ENCODE measurements around the gene TBC1D22A. TPM values are rescaled to one million over a fixed set of nuclear protein-coding genes. Genes with fewer than 3 reads are reported as not detected.

Gene TBC1D22A
- total and polyA plus RNA-seq, 2 experiments from 2014 or later: 9.6 to 13.3 TPM

DNA sequence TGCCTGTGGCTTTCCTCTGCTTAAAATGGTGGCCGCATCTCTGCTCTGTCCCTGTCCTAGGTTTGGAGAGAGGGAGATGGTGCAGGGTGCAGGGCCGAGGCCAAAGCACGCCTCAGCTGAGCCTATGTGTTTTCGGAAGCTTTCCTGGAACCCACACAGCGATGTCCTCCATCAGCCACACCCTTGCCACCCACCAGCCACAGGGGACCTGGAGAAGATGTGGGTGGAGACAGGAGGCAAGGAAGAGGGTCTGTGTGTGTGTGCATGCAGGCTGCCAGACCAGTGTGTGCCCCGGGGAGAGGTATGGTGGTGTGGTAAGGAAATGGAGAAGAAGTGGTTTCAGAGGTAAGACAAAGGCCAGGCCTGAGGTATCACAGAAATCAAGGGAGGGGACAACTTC lies 155.7 kb downstream of the TBC1D22A start (continued):
- TF ChIP-seq EZH2 (IDR thresholded peaks at IDR 0.05; ENCODE audit: low read depth, unreplicated experiment) (no peak), POLR2AphosphoS5 (IDR thresholded peaks at IDR 0.05; ENCODE audit: low read depth) (no peak), STAT1 (IDR thresholded peaks at IDR 0.05; ENCODE audit: unreplicated experiment) (no peak), ZNF331 (CRISPR knock-in tag; IDR thresholded peaks at IDR 0.05; ENCODE audit: low read depth) (no peak)
- TF ChIP-seq, protein P1, sequence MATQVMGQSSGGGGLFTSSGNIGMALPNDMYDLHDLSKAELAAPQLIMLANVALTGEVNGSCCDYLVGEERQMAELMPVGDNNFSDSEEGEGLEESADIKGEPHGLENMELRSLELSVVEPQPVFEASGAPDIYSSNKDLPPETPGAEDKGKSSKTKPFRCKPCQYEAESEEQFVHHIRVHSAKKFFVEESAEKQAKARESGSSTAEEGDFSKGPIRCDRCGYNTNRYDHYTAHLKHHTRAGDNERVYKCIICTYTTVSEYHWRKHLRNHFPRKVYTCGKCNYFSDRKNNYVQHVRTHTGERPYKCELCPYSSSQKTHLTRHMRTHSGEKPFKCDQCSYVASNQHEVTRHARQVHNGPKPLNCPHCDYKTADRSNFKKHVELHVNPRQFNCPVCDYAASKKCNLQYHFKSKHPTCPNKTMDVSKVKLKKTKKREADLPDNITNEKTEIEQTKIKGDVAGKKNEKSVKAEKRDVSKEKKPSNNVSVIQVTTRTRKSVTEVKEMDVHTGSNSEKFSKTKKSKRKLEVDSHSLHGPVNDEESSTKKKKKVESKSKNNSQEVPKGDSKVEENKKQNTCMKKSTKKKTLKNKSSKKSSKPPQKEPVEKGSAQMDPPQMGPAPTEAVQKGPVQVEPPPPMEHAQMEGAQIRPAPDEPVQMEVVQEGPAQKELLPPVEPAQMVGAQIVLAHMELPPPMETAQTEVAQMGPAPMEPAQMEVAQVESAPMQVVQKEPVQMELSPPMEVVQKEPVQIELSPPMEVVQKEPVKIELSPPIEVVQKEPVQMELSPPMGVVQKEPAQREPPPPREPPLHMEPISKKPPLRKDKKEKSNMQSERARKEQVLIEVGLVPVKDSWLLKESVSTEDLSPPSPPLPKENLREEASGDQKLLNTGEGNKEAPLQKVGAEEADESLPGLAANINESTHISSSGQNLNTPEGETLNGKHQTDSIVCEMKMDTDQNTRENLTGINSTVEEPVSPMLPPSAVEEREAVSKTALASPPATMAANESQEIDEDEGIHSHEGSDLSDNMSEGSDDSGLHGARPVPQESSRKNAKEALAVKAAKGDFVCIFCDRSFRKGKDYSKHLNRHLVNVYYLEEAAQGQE (IDR thresholded peaks at IDR 0.05; ENCODE audit: unreplicated experiment): no peak
- TF ChIP-seq, protein P2, sequence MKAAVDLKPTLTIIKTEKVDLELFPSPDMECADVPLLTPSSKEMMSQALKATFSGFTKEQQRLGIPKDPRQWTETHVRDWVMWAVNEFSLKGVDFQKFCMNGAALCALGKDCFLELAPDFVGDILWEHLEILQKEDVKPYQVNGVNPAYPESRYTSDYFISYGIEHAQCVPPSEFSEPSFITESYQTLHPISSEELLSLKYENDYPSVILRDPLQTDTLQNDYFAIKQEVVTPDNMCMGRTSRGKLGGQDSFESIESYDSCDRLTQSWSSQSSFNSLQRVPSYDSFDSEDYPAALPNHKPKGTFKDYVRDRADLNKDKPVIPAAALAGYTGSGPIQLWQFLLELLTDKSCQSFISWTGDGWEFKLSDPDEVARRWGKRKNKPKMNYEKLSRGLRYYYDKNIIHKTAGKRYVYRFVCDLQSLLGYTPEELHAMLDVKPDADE (IDR thresholded peaks at IDR 0.05): no peak

DNA sequence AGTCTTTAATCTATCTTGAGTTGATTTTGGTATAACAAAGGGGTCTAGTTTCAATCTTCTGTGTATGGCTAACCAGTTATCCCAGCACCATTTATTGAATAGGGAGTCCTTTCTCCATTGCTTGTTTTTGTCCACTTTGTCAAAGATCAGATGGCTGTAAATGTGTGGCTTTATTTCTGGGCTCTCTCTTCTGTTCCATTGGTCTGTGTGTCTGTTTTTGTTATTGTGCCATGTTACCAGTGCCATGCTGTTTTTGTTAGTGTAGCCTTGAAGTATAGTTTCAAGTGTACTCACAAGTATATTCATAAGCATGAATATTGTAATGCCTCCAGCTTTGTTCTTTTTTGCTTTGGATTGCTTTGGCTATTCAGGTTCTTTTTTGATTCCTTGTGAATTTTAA lies 159.6 kb downstream of the TBC1D22A start:
- Histone ChIP-seq H3K4me2 (no peak overlapping the region), H3K4me1 (ENCODE audit: insufficient read depth) (no peaks in the 10 kb centered on the region), H2AFZ (no peak overlapping the region), H3K27ac (ENCODE audit: low read depth) (no peak overlapping the region), H3K36me3 (ENCODE audit: insufficient read depth) (no peaks in the 10 kb centered on the region), H3F3A (replicated peaks; ENCODE audit: low read depth) (no peaks in the 10 kb centered on the region), H3K27me3 (ENCODE audit: insufficient read depth) (no peaks in the 10 kb centered on the region), H3K79me2 (replicated peaks; ENCODE audit: insufficient read depth) (0 out of 2 replicates have a peak, but pooled peaks cover 4% of the 10 kb centered on the region), H3K9me2 (ENCODE audit: insufficient read depth) (no peaks in the 10 kb centered on the region), H3K4me3 (no peak overlapping the region), H4K20me1 (replicated peaks; ENCODE audit: insufficient read depth) (no peaks in the 10 kb centered on the region)
- peaks cover 3% of the 10 kb centered on the region; the same call in 1 of the 3 replicates for H3K9me3 Mint-ChIP-seq
- TF ChIP-seq EZH2phosphoT487 (IDR thresholded peaks at IDR 0.05; ENCODE audit: unreplicated experiment) (no peak), NANOG (IDR thresholded peaks at IDR 0.05; ENCODE audit: borderline replicate concordance) (no peak)
- peaks cover 3% of the 10 kb centered on the region for H3K27me3 Mint-ChIP-seq (ENCODE audit: insufficient read depth, low read depth, poor library complexity)
- peaks cover 2% of the 10 kb centered on the region; the same call in 1 of the 3 replicates for H3K4me1 Mint-ChIP-seq
- no peak overlapping the region for H3K4me3 Mint-ChIP-seq
- peaks cover 9% of the 10 kb centered on the region for H3K36me3 Mint-ChIP-seq (ENCODE audit: low read depth)
- H3K27ac Mint-ChIP-seq: no peak overlapping the region
- DNase-seq (ENCODE audit: low spot score) (no peak), ATAC-seq (no peak)

DNA sequence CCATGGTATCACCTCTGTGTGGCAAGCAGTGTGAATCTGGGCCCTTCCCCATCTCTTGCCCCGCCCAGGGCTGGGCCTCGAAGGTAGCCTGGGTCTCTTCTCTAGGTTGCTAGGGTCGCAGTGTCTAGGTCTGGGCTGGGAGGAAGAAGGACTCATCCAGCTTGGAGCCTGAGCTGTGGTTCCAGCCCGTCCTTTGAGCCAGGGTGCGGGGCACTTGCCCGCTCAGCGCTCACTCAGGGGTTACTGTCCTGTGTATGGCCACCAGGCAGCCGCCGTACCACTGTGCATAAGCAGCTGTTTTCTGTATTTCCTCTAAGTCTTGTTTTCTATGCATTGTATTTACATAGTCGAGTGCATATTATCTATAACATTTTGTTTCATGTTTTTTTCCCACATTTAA lies 160.9 kb downstream of the TBC1D22A start:
- Histone ChIP-seq H3K79me2 (replicated peaks; ENCODE audit: insufficient read depth) (0 out of 2 replicates have a peak, but pooled peaks cover 4% of the 10 kb centered on the region), H3K27me3 (ENCODE audit: insufficient read depth) (no peaks in the 10 kb centered on the region), H3K27ac (ENCODE audit: low read depth) (no peak overlapping the region), H4K20me1 (replicated peaks; ENCODE audit: insufficient read depth) (no peaks in the 10 kb centered on the region), H2AFZ (no peak overlapping the region), H3K9me2 (ENCODE audit: insufficient read depth) (no peaks in the 10 kb centered on the region), H3K4me3 (no peak overlapping the region), H3K4me2 (no peak overlapping the region), H3K4me1 (ENCODE audit: insufficient read depth) (no peaks in the 10 kb centered on the region), H3K36me3 (ENCODE audit: insufficient read depth) (no peaks in the 10 kb centered on the region), H3F3A (replicated peaks; ENCODE audit: low read depth) (no peaks in the 10 kb centered on the region)
- ATAC-seq: peak; percentile 46; the same call in 2 of the 3 replicates
- H3K36me3 Mint-ChIP-seq (ENCODE audit: low read depth): peaks cover 9% of the 10 kb centered on the region; the same call in 2 of the 3 replicates
- peaks cover 2% of the 10 kb centered on the region for H3K27me3 Mint-ChIP-seq (ENCODE audit: insufficient read depth, low read depth, poor library complexity)
- DNase-seq (ENCODE audit: low spot score): no peak
- no peak overlapping the region for H3K27ac Mint-ChIP-seq
- peaks cover 3% of the 10 kb centered on the region; the same call in 1 of the 3 replicates for H3K9me3 Mint-ChIP-seq
- H3K4me3 Mint-ChIP-seq: no peak overlapping the region
- peaks cover 2% of the 10 kb centered on the region; the same call in 1 of the 3 replicates for H3K4me1 Mint-ChIP-seq
- TF ChIP-seq JUNB (IDR thresholded peaks at IDR 0.05; ENCODE audit: unreplicated experiment) (no peak), EZH2phosphoT487 (IDR thresholded peaks at IDR 0.05; ENCODE audit: unreplicated experiment) (no peak), ZNF331 (CRISPR knock-in tag; IDR thresholded peaks at IDR 0.05; ENCODE audit: low read depth) (no peak), STAT1 (IDR thresholded peaks at IDR 0.05; ENCODE audit: unreplicated experiment) (no peak), NANOG (IDR thresholded peaks at IDR 0.05; ENCODE audit: borderline replicate concordance) (no peak)
- TF ChIP-seq, protein P3, sequence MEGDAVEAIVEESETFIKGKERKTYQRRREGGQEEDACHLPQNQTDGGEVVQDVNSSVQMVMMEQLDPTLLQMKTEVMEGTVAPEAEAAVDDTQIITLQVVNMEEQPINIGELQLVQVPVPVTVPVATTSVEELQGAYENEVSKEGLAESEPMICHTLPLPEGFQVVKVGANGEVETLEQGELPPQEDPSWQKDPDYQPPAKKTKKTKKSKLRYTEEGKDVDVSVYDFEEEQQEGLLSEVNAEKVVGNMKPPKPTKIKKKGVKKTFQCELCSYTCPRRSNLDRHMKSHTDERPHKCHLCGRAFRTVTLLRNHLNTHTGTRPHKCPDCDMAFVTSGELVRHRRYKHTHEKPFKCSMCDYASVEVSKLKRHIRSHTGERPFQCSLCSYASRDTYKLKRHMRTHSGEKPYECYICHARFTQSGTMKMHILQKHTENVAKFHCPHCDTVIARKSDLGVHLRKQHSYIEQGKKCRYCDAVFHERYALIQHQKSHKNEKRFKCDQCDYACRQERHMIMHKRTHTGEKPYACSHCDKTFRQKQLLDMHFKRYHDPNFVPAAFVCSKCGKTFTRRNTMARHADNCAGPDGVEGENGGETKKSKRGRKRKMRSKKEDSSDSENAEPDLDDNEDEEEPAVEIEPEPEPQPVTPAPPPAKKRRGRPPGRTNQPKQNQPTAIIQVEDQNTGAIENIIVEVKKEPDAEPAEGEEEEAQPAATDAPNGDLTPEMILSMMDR (conservative IDR thresholded peaks at IDR 0.05; ENCODE audit: low read depth in 2 of 2): no peak
- TF ChIP-seq, protein P1 (IDR thresholded peaks at IDR 0.05; ENCODE audit: unreplicated experiment): no peak
- TF ChIP-seq, protein P2 (IDR thresholded peaks at IDR 0.05): no peak
